Measurements from ENCODE around the gene MC1R. TPM values are rescaled to one million over a fixed set of nuclear protein-coding genes. Genes with fewer than 3 reads are reported as not detected.
"Not testable (repeated sequence)": the region's sequence is repeated elsewhere in the genome, so short reads cannot be mapped to it uniquely, and the experiment has no call there.

Gene MC1R
- total RNA-seq, 4 donors from 2014 or later, result 0.77 to 6.2 (median 5.4) TPM

DNA sequence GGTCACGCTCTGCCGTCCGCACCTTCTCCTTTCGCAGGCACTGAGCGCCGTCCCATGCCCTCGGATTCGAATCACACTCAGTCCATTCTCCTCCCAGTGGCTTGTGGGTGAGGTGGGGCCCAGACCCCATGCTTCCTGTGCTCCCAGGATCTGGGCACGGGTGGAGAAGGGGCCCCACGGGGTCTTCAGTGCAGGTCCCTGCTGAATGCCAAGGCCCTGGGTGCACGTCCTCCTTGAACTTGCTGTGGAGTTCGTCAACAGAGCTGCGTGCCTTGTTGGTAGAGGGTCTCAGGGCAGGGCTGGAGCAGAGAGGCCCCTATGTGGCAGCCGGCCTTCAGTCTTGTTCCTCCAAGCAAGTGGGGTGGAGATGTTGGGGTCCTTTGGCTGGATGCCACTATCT is 7.3 kb upstream of the MC1R start:
- Histone ChIP-seq H3K9me3 (no peaks in the 10 kb centered on the region), H3K27ac (no peak overlapping the region), H3K4me3 (no peak overlapping the region), H3K36me3 (no peaks in the 10 kb centered on the region), H3K4me1 (no peaks in the 10 kb centered on the region), H3K27me3 (no peaks in the 10 kb centered on the region)
- intact Hi-C loops (cut with DNase I; ENCODE audit: low total_unique reads), result no loop called here
- TF ChIP-seq POLR2A (IDR thresholded peaks at IDR 0.05), result no peak
- TF ChIP-seq, protein P1, sequence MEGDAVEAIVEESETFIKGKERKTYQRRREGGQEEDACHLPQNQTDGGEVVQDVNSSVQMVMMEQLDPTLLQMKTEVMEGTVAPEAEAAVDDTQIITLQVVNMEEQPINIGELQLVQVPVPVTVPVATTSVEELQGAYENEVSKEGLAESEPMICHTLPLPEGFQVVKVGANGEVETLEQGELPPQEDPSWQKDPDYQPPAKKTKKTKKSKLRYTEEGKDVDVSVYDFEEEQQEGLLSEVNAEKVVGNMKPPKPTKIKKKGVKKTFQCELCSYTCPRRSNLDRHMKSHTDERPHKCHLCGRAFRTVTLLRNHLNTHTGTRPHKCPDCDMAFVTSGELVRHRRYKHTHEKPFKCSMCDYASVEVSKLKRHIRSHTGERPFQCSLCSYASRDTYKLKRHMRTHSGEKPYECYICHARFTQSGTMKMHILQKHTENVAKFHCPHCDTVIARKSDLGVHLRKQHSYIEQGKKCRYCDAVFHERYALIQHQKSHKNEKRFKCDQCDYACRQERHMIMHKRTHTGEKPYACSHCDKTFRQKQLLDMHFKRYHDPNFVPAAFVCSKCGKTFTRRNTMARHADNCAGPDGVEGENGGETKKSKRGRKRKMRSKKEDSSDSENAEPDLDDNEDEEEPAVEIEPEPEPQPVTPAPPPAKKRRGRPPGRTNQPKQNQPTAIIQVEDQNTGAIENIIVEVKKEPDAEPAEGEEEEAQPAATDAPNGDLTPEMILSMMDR (IDR thresholded peaks at IDR 0.05), result no peak
- no peak for DNase-seq

DNA sequence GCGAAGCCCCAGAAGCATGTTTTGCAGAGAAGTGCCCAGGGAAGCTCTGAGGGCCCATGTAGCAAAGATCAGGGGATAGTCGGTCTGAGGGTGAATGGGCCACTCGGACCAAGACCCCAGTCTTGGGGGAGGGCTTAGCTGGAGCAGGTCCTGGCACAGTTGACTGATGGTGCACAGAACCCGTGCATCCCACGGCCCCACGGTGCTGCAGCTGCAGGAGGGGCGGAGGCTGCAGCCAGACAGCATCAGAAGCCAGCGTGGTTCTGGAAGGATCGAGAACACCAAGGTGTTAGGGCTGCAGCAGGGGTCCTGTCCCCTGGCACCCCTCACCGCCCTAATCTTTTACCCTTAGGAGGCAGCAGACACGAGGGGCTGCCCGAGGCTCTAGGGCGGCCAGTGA is 6.5 kb upstream of the MC1R start:
- no peak for TF ChIP-seq POLR2A (IDR thresholded peaks at IDR 0.05)
- TF ChIP-seq, protein P1 (IDR thresholded peaks at IDR 0.05), result no peak
- no peaks in the 10 kb centered on the region for H3K9me3 ChIP-seq
- no peak for DNase-seq
- no peak overlapping the region for H3K27ac ChIP-seq
- intact Hi-C loops (cut with DNase I; ENCODE audit: low total_unique reads), result no loop called here
- no peaks in the 10 kb centered on the region for H3K27me3 ChIP-seq
- H3K4me1 ChIP-seq, result no peaks in the 10 kb centered on the region
- no peaks in the 10 kb centered on the region for H3K36me3 ChIP-seq
- no peak overlapping the region for H3K4me3 ChIP-seq

DNA sequence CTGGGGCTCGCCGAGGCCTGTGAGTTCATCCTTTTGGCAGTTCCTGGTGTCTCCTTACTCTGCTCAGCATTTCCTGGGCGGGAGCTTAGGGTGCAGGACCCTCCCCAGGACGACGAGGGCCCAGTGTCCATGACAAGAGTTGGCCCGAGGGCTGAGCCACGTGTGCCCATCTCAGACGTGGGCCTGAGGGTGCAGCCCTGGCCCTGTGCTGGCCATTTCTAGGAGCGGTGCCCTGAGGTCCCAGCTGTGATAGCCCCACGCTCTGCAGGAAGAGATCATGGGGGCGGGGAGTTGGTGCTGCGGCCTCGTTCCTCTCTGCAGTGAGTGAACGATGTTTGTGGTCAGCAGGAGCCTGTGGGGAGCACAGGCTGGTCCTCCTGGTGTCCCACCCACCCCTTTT is 6.0 kb upstream of the MC1R start:
- Histone ChIP-seq H3K27ac (no peak overlapping the region), H3K9me3 (no peaks in the 10 kb centered on the region), H3K4me1 (no peaks in the 10 kb centered on the region), H3K27me3 (no peaks in the 10 kb centered on the region), H3K4me3 (no peak overlapping the region), H3K36me3 (no peaks in the 10 kb centered on the region)
- intact Hi-C loops (cut with DNase I; ENCODE audit: low total_unique reads), result no loop called here
- no peak for DNase-seq
- TF ChIP-seq, protein P1 (IDR thresholded peaks at IDR 0.05), result no peak
- no peak for TF ChIP-seq POLR2A (IDR thresholded peaks at IDR 0.05)

DNA sequence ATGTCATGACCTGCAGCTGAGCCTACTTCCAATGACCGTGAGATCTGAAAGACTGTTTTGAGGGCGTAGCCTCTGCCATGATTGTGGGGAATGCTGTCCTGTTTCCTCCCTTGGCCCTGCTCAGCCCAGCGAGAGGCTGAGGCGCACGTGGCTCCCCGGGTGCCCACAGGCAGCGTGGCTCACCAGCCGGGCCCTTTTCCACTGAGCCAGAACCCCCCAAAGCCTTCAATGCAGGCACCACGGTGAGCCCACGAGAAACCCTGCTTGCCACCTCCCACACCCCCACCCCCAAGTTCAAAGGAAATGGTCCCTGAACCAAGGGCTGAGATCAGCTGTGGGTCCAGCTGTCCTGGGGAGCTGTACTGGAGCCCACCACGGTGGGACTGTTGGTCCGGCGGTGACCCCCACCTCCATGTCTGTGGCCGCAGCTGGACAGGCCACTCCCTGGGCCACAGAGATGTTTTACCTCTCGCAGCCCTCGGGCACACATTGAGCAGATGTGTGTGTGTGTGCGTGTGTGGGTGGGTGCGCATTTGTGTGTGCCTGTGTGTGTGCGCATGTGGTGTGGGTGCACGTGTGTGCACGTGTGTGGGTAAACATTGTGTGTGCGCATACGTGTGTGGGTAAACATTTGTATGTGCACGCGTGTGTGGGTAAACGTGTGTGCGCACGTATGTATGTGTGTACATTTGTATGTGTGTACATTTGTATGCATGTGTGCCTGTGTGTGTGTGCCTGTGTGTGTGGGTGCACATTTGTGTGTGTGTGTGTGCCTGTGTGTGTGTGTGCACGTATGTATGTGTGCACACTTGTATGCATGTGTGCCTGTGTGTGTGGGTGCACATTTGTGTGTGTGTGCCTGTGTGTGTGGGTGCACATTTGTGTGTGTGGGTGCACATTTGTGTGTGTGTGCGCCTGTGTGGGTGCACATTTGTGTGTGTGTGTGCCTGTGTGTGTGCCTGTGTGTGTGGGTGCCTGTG is 5.0 kb upstream of the MC1R start:
- intact Hi-C loops (cut with DNase I; ENCODE audit: low total_unique reads), result no loop called here
- no peaks in the 10 kb centered on the region for H3K27me3 ChIP-seq
- no peaks in the 10 kb centered on the region for H3K36me3 ChIP-seq
- H3K4me1 ChIP-seq, result peaks cover 3 to 9% of the 10 kb centered on the region in 2 donors
- no peak overlapping the region for H3K27ac ChIP-seq
- TF ChIP-seq POLR2A (IDR thresholded peaks at IDR 0.05), result no peak
- TF ChIP-seq, protein P1 (IDR thresholded peaks at IDR 0.05), result no peak
- no peak overlapping the region for H3K4me3 ChIP-seq
- DNase-seq, result no peak
- no peaks in the 10 kb centered on the region for H3K9me3 ChIP-seq

DNA sequence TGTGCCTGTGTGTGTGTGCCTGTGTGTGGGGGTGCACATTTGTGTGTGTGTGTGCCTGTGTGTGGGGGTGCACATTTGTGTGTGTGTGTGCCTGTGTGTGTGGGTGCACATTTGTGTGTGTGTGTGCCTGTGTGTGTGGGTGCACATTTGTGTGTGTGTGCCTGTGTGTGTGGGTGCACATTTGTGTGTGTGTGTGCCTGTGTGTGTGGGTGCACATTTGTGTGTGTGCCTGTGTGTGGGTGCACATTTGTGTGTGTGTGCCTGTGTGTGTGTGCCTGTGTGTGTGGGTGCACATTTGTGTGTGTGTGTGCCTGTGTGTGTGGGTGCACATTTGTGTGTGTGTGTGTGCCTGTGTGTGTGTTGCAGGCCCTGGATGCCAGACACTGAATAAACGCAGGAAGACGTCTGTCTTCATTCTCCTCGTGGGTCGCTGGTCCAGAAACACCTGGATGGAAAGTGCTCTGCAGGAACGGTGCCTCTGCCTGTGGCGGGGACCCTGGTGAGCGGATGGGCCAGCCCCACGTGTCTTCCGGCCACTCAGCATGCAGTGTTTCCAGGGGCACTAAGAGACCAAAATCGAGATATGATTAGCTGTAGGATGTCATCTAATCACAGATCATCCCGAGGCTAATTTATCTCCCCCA is 3.9 kb upstream of the MC1R start:
- intact Hi-C loops (cut with DNase I; ENCODE audit: low total_unique reads), result not testable (repeated sequence)

More for the DNA sequence above, 3.9 kb upstream of the MC1R start:
- H3K9me3 ChIP-seq, H3K27ac ChIP-seq, H3K36me3 ChIP-seq, H3K4me3 ChIP-seq, H3K27me3 ChIP-seq, DNase-seq: not testable (repeated sequence)
- H3K4me1 ChIP-seq, result peaks cover 3 to 12% of the 10 kb centered on the region in 2 donors

Data from uterus (tissue), 4 donors.